HuH-7 (cell line): ENCODE measurements around the gene STPG1.

Source experiments
- DNase-seq: peaks from one replicate; pipeline ENCODE4 v3.0.0; 2011; ENCODE audit warnings: low spot score

The STPG1 gene

DNA sequence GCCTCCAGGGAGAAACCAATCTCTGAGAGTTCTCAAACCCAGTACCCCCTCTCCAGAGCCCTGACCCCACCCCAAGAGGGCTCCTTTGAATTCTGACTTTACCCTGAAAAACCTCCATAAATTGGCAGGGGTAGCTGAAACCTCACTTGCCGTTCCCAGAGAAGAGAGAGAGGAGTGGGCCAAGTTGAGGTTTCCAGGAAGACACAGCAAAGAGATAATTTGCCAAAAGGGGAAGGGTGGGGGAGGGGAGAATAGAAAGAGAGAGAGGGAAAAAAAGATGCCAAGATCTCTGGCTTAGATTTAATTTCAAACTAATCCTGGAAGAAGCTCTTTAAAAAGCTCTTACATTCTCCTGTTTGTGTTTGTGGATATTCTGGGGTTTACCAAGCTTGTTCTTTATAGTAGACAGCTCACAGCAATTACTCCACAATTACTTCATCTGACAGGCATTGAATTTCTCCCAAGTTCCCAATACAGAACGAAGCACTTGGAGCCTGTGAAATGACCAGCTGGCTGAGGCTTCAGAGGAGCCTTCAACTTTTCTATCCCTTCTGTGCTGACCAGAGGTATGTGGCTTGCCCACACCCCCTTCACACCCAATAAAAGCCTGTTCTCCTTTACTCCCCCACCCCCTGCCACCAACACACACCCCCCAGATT is 95.5 kb downstream of the STPG1 start:
- no peak for DNase-seq

DNA sequence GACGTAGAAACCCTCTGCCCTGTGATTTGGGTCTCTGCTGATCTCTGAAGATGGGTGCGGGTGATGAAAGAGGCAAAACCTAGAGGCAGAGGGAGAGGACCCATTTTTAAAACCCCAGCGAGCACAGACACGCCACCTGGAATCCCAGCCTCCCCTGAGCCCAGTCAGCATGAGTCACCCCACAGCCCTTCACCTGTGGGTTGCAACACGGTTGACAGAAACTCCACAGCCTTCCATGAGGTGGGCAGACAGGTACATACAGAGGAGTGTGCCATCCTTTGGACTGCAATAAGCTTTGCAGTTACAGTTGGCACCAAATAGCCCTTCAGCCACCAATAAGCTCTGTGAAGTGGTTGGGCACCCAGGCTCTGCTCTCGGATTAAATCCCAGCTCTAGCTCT is 96.5 kb downstream of the STPG1 start:
- no peak for DNase-seq

DNA sequence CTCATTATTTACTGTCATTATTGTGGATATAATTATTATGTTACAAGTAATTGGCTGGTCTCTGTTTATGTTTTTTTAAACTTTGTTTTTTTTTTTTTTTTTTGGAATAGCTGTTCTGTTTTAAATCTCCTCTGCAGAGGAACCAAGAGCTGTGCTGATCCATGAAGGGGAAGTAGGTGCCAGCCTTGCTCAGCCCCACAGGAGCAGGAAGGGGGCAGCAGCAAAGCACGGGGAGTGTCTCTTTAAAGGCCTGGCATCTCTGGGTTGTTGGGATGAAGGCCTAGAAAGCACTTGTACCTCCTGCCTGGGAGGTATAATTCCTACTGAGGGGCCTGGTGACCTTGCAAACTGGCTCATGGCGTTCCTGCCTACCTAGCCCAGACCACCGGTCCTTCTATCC is 96.9 kb downstream of the STPG1 start:
- DNase-seq = no peak

DNA sequence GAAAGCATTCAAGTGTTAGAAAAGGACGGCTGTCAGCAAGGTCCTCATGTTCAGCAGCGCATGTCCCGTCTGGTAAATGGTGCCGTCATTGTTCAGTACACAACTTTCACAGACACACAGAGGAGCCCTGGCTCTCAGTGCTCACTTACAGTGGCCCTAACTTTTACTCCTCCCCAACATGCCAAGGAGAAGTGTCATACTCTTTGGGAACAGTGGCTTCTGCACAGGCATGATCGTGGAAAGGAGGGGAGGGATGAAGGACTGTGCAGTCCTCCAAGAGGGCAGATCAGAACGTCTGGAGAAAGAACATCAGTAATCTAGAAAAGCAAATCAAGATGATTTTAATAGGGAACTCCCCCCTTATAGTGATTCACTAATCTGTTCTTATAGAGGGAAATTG is 98.2 kb downstream of the STPG1 start:
- no peak for DNase-seq

DNA sequence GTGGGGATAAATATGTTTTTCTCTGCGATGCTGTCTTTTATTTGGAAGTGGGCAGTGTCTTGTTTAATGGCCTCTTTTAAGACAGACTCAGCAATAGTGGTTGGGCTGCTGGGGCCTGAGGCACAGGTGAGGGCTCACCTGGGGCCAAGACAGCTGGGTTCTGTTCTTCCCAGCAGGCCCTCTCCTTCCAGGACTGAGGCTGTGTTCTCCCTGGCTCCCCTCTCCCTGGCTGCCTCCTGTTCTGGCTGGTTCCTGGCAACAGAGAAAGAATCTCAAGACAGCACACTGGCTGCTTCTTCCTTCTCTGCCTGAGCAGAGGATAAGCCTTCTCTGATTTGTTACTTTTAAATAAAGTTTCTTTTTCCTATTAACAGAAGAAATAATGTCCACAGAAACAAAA is 101.8 kb downstream of the STPG1 start:
- no peak for DNase-seq

DNA sequence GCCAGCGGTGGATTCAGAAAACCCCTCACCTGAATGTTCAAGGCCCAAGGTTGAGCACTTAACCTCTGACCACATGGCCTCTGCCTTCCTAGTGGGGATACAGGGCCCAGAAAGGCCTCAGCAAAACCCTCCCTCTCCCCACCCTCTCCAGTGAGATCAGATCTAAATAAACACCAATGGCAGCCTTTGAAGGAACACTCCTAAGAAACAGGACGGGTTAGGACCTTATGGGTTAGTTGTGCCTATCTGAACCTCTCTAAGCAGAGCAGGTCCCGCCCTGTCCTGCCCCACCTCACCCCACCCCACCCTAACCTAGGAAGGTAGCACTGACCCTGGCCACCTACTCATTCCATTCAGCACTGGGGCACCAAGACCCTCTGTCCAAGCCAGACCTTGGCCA is 102.3 kb downstream of the STPG1 start:
- no peak for DNase-seq

DNA sequence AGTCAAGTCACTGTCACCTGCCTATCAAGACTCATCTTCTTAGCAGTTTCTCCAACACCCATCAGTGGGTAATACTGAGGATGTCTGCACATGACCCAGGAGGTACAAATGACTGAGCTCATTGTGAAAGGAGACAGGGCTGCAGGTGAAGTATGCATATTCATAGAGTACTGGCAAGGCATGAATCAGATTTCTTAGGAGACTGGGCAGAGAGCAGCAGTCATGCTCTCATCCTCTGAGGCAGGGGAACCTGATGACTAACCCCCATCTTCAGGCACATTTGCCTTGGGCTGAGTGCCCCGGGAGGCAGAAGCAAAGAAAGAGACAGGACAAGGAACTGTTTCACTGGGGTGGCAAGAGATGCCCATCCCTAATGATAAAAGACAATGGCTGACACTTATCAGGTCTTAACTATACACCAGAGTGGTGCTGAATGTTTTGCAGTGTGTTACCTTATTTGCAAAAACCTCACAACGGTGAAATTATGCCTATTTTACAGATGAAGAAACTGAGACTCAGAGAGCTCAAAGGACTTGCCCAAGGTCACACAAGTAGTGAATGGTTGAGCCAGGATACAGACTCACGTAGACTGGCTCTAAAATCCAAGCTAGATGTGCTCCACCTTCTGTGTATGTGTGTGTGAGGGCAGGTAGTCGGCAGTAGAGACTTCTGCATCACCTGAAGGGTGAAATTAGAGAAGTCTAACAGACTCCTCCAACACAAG is 103.7 kb downstream of the STPG1 start:
- no peak for DNase-seq

DNA sequence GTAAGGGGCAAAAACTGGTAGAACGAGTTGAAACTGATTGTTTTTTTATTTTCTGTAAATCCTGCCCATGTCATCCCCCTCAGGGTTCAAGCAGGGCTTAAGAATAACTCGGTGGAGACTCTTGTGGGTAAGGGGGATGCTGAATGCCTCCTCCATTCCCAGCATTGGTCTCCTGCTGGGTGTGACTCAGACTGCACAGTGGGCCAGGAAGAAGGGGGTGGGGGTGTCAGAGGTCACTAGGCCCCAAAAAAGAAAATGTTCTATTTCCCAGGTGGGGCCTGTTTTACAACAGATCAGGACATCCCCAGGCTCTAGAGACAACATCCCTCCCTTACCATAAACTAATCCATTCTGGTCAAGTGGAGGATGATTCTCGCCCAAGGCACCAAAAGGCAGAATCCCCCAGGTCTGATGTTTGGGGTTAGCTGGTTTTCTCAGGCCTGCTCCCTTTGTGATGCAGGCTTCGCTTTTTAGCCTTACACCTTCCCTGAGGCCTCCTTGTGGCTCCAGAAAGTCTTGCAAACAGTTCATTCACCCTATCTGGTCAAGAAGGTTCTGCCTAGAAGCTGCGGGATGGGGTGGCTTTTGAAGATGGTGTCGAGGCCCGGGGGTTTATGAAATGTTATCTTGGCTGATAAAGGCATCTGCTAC is 105.1 kb downstream of the STPG1 start:
- DNase-seq = no peak
